ENCODE results near the gene MAP2K5.
A peak's percentile ranks its signal among the peaks of the same experiment; 100 is the strongest.

Gene MAP2K5

DNA sequence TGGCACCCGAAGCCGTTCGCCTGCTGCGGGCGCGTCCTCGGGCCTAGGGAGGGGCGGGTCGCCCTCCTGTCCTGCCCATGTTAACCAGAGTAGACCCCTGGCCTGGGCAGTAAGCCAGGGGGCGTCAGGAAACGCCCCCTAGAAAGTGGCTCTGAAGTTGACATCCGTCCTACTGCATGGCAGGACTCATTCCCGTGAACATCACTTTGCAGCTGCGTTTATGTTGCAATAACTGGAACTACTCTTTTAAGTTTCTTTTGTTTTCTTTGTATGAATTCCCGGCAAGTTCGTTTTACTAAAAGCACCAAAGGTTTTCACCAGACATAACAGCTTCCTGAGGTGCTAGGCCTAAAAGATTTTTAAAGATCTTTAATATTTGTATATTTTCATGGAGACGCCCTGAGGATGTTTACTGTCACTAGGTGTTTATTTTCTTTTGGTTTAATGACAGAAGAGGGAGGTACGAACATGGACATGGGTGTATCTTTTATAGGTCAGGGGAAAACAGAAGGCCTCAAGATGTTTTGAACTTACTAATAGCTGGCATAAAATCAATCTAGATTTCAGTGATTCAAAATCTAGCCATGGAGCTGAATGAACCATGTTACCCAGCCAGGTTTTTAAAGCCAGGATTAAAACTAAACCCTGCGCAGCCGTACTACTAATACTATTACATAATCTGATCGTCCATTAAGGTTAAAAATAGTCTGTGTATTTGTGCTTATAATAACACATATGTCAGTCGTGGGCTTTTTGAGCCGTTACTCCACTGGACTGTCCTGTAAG is 20.5 kb upstream of the MAP2K5 start:
- DNase-seq = peak; percentile 7 to 36 (median 16)

DNA sequence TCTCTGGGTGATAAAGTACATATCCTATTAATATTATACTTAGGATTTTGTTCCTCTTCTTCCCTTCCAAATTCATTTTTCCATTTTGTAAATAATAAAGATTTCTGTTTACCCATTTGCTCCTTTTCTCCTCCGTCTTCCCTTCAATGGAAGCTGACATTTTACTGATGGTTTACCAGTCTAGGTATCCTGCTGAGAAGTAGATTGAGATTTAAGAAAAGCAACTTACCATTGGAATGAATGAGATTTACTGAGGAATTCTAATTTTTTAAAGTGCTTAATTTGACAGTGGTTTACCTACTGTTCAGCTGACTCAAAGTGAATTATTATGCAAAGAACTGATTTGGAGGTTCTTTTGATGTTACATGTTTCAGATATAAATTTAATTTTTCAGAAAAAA is 19.2 kb upstream of the MAP2K5 start:
- DNase-seq = no peak

- no peak for DNase-seq
These were observed 18.3 kb upstream of the MAP2K5 start for GRCh38 chr15:67524235-67524634.

DNA sequence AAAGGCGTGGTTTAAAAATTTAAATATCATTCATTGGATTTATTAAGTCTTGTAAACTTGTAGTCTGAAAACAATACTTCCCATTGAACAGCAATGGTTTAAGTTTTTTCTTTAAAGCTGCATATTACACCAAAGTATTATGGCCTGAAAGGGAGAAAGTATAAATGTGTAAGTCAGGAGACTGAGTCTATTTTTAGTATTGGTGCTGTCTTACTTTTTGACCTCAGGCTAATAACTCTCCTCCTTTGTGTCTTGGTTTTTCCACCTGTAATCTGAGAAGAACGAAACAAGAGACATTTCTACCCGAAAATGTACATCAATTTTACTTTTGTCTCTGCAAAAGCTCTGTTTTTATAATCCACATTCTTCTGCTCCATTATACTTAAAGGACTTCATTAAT is 14.0 kb upstream of the MAP2K5 start:
- DNase-seq = no peak

GRCh38 chr15:67531379-67531914 is 11.1 kb upstream of the MAP2K5 start:
- DNase-seq = no peak

- DNase-seq = no peak
These were observed 8.6 kb upstream of the MAP2K5 start for GRCh38 chr15:67533873-67534272.

- DNase-seq = no peak
These were observed 8.1 kb upstream of the MAP2K5 start for GRCh38 chr15:67534360-67534759.

DNA sequence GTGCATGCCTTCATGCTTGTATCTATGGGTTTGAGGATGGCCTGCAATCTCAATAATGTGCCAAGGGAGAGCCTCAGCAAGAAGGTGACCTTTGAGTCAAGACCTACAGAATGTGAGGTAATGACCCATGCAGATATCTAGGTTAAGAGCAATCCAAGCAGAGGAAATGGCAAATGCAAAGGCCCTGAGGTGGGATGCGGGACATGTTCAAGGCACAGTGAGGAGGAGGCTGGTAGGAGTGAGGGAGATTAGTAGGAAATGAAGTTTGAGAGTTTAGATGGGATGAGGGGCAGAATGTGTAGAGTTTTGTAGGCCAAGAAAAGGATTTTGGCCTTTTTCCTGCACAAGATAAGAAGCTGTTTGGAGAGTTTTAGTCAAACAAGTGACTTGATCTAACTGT is 4.7 kb upstream of the MAP2K5 start:
- DNase-seq = no peak

- DNase-seq = peak in 2 of 4 experiments; percentile 2 to 7
These were observed 830 bp downstream of the MAP2K5 start for GRCh38 chr15:67543348-67543718.

GRCh38 chr15:67544475-67544874 is 2.0 kb downstream of the MAP2K5 start:
- no peak for DNase-seq

DNA sequence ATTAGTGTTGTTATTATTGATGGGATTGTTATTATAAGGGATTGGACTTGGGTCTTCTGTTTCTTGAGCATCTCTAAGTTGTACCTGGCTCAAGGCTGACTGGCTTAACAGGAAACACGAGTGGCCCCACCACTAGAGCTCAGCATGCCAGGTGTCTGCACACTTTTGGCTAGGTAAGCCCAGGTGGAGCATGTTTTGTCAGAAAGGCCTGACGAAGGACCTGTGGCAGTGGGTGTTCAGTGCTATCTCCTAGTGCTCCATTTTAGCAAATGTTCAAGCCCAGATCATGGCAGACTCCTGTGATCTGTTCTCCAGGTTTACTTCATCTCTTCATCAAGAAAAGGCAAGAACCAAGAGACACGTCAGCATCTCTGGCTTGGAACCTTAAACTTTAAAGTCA is 3.4 kb downstream of the MAP2K5 start:
- DNase-seq = no peak

DNA sequence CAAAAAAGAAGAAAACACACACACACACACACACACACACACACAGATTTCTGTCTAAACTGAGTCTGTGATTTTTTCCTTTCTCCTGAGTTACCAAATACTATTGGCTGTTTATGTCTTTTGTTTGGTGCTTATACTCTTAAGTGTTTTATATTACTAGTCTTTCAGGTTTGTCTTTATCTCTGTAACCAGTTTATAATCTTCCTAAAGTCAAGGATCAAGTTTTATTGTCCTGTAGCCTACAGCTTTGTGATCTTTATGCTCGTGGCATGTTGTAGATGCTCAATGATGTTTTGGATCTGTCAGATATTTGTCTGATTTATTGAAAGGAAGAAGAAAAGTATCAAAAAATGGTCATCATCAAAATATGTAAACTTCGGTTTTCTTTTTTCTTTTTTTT is 4.6 kb downstream of the MAP2K5 start:
- DNase-seq = no peak

- DNase-seq = no peak
These were observed 5.3 kb downstream of the MAP2K5 start for GRCh38 chr15:67547836-67548235.

DNA sequence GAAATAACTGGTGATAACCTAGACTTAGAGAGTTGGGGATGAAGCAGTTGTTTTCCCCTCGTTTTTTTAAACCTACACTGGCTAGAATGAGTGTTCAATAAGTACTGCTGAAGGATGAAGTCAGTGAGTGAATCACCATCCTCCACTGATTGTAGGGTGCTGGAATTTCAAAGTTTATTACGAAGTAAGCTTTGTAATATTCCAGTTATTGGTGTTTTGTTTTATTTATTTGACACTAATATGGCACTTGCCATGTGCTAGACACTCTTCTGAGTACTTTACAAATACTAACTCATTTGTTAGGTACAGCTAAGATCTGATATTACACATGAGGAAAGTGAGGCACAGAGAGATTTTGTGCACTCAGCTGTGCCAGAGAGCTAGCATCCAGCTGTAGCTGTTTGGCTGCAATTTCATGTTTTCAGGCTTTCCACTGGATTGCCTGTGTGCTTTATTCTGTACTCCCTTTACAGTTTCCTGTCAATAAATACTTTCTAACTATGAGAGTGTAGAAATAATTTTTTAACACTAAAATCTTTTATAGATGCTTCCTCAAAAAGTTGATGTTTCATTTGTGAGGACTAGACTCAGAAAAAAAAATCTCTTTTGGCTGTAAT is 5.8 kb downstream of the MAP2K5 start:
- DNase-seq = no peak

GRCh38 chr15:67548862-67549651 is 6.6 kb downstream of the MAP2K5 start:
- peak; percentile 19 to 60 (median 44) for DNase-seq

GRCh38 chr15:67549736-67550135 is 7.2 kb downstream of the MAP2K5 start:
- no peak for DNase-seq

DNA sequence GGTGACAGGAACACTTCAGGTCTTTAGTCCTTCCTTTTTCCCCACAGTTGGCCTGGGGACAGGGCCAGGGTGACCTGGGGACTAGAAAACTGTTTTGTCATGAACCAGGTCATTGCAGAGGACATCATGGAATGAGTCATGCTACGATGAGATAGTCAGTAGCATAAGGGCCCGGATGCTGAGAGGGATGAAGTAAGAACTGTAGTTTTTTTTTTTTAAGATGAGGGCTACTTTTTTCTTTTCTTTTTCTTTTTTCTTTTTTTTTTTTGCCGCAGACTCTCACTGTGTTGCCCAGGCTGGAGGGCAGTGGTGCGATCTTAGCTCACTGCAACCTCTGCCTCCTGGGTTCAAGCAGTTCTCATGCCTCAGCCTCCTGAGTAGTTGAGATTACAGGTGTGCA is 8.0 kb downstream of the MAP2K5 start:
- peak; percentile 23 to 62 (median 41) for DNase-seq

DNA sequence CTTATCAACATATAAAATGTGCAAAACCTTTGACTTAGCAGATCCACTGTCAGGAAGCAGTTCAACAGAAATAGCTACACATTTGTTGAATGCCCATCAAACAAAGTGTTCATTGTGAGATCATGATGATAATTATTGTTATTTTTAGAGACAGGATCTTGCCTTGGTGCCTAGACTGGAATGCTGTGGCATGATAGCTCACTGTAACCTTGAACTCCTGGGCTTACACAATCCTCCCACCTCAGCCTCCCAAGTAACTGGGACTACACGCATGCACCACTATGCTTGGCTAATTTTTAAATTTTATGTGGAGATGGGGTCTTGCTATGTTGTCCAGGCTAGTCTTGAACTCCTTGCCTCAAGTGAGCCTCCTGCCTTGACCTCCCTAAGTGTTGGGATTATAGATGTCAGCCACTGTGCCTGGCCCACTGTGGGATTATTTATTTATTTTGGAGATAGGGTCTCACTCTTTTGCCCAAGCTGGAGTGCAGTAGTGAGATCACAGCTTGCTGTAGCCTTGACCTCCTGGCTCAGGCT is 8.8 kb downstream of the MAP2K5 start:
- no peak for DNase-seq

DNA sequence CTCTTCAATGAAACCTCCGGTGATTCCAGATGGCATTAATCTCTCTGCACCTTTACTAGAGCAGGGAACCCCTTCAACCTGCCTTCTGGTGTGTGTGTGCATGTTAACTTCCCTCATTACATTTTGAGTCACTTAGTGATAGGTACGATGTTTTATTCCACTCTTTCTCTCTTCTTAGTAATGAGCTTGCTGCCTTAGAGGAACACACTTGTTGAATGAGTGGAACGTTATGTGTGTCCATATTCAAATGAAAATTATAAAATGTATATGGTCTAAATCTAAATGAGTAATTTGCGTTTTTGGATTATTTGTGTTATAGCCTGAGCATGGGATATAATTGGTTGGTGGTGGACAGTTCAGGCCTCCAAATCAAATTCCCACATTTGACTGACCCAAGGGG is 12.1 kb downstream of the MAP2K5 start:
- DNase-seq = no peak

- DNase-seq = no peak
These were observed 14.6 kb downstream of the MAP2K5 start for GRCh38 chr15:67556976-67557570.

DNA sequence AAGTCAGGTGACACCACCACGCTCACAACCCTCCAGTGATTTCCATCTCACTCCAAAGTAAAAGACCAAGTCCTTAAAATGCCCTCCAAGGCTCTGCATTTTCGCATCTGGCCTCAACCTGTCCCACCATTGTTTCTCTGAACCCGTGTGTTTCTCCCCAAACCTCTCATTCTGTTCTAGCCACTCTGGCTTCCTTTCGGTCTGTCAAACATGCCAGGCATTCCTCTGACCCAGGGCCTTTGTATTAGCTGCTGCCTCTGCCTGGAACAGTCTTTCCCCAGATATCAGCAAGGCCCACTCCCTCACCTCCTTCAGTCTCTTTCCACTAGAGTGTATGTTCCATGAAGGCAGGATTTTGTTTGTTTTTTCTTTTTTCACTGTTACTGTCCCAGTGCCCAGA is 16.0 kb downstream of the MAP2K5 start:
- DNase-seq = no peak

DNA sequence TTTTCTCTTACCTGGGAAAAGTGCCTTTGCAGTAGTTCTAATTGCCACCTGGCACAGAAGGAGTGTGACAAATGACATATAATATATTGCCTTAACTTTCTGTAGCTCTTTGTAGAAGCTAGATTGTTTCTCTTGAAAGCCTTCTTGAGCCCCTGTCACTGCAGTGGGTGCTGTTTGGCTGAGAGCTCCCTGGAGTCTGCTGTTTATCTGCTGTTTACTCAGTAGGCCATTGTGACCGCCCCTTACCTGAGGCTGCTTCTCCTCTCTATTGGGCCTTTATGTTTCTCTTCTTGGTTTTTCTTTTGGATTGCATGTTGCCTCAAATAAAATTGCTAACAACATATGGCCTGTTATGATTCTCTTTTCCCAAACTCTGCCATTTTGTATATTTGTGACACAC is 16.7 kb downstream of the MAP2K5 start:
- DNase-seq = no peak

GRCh38 chr15:67559576-67559975 is 17.1 kb downstream of the MAP2K5 start:
- DNase-seq = no peak
